SJSA1 (cell line): ENCODE results near the gene CETP. TPM values are rescaled to one million over a fixed set of nuclear protein-coding genes. Genes with fewer than 3 reads are reported as not detected.

Experiments
- DNase-seq, 2 experiments: peaks; one replicate each; pipeline ENCODE4 v3.0.0-alpha.2; 2015 to 2020; ENCODE audit warnings: low spot score in 2 of 2, low read depth in 1 of 2
- H3K27ac ChIP-seq: fragments of 250-450 bp; sonication (Bioruptor Pico); 2 replicates; pipeline ENCODE4 v1.5.1; 2020; ENCODE audit warnings: mild to moderate bottlenecking, moderate library complexity
- H3K27me3 ChIP-seq: fragments of 250-450 bp; sonication (Bioruptor Pico); replicated peaks from 2 replicates; pipeline ENCODE4 v1.5.1; 2020; ENCODE audit warnings: mild to moderate bottlenecking, moderate library complexity
- H3K36me3 ChIP-seq: fragments of 250-450 bp; sonication (Bioruptor Pico); 2 replicates; pipeline ENCODE4 v1.5.1; 2020; ENCODE audit warnings: mild to moderate bottlenecking
- H3K4me1 ChIP-seq: fragments of 250-450 bp; sonication (Bioruptor Pico); replicated peaks from 2 replicates; pipeline ENCODE4 v1.6.1; 2021; ENCODE audit warnings: mild to moderate bottlenecking
- H3K4me3 ChIP-seq: fragments of 250-450 bp; sonication (Bioruptor Pico); 2 replicates; pipeline ENCODE4 v1.5.1; 2020; ENCODE audit warnings: mild to moderate bottlenecking
- H3K9me3 ChIP-seq: fragments of 250-450 bp; sonication (Bioruptor Pico); replicated peaks from 2 replicates; pipeline ENCODE4 v1.5.1; 2020; ENCODE audit warnings: mild to moderate bottlenecking
- total RNA-seq: library from RNA; depleted of rRNA; stranded (reverse); fragments of >200 nt; shearing (Covaris generic); gene quantifications from 2 replicates; pipeline ENCODE4 v1.2.3, GENCODE V29; 2014

CETP gene
- total RNA-seq, 1 experiment from 2014 or later = 0.08 TPM

DNA sequence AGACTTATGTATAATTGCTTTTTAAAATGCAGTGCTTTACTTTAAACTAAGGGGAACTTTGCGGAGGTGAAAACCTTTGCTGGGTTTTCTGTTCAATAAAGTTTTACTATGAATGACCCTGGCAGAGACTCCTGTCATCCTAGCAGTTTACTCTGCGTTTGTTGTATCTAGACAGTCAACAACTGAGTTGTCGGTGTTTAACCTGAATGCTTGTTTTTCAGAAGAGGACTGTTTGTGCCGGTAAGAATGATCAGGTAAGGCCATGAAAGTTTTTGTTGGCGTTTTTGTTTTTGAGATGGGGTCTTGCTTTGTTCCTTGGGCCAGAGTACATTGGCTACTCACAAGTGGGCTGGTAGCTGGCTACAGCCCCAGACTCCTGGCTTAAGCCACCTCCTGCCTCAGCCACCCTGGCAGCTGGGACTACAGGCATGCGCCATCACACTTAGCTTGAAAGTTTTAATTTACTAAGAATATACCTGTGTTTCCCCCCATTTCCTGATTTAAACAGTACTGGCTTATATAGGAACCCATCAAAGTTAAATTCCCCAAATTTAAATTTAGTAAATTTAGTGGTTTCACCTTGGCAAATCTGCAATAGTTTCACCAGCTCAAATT, 17.9 kb upstream of the CETP start:
- H3K4me3 ChIP-seq = no peak overlapping the region
- no peak for DNase-seq
- no peaks in the 10 kb centered on the region for H3K9me3 ChIP-seq
- peaks cover 70% of the 10 kb centered on the region for H3K36me3 ChIP-seq
- no peaks in the 10 kb centered on the region for H3K4me1 ChIP-seq
- H3K27ac ChIP-seq = no peak overlapping the region
- H3K27me3 ChIP-seq = no peaks in the 10 kb centered on the region

DNA sequence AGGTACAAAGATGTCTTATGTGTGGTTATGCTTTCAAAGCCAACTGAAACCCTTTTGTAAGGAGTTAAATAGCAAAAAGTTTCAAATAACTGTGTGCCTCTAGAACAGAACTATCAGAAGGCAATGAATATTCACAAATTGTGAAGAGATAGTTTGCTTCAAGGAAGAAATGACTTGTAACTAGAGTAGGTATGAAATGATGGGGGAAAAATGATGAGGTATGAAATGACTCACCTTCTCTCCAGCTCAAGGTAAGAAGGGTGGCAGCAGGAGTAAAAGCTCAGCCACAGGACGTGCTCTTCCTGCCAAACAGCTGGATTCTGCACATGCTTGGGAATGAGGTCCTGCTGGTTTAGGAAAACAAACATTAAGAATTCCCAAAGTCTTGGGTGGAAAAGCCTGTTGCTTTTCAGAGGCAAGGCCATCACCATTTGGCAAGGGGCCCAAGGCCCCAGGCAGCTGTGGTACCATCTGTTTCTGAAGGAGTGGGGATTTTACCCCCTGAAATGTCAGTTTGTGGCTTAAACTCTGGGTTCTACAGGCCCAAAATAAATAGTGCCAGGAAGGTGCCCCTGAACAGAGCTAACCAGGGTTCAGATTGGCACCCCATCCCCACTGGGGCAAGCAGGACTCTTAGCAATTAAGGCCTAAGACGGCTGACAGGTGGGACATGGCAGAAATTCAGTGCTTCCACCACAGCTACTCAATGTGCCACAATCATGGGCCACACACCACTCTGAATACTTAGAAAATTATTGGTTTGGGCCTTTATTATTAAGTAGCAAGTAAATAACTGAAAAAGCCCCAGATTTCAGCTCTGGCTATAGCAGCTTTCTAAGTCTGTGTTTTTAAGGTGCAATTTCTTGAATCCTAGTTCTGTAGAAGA, 16.6 kb upstream of the CETP start:
- no peak for DNase-seq
- no peaks in the 10 kb centered on the region for H3K9me3 ChIP-seq
- no peak overlapping the region for H3K27ac ChIP-seq
- H3K4me3 ChIP-seq = no peak overlapping the region
- H3K27me3 ChIP-seq = no peaks in the 10 kb centered on the region
- H3K4me1 ChIP-seq = no peaks in the 10 kb centered on the region
- H3K36me3 ChIP-seq = peaks cover 57% of the 10 kb centered on the region

DNA sequence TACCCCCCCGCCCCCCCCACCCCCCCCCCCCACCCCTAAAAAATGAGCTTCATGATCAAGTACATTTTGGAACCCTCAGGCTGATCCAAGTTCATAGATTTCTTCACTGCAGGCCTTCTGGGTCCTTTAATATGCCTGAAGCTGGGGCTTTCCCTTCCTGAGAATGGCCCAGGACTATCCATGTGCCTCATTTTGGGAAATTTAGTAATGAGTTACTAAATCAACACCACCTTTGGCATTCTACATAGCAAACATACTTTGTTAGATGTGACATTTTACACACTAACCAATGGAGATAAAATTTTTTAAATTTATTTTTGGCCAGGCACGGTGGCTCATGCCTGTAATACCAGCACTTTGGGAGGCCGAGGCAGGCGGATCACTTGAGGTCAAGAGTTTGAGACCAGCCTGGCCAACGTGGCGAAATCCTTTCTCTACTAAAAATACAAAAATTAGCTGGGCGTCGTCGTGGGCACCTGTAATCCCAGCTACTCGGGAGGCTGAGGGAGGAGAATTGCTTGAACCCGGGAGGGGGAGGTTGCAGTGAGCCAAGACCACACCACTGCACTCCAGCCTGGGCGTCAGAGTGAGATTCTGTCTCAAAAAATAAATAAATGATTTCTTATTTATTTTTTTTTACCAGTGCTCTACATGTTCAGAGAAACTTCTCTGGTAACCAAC, 15.8 kb upstream of the CETP start:
- Histone ChIP-seq H3K27ac (no peak overlapping the region), H3K36me3 (peaks cover 49% of the 10 kb centered on the region), H3K27me3 (no peaks in the 10 kb centered on the region), H3K4me1 (no peaks in the 10 kb centered on the region), H3K4me3 (no peak overlapping the region), H3K9me3 (no peaks in the 10 kb centered on the region)
- no peak for DNase-seq

DNA sequence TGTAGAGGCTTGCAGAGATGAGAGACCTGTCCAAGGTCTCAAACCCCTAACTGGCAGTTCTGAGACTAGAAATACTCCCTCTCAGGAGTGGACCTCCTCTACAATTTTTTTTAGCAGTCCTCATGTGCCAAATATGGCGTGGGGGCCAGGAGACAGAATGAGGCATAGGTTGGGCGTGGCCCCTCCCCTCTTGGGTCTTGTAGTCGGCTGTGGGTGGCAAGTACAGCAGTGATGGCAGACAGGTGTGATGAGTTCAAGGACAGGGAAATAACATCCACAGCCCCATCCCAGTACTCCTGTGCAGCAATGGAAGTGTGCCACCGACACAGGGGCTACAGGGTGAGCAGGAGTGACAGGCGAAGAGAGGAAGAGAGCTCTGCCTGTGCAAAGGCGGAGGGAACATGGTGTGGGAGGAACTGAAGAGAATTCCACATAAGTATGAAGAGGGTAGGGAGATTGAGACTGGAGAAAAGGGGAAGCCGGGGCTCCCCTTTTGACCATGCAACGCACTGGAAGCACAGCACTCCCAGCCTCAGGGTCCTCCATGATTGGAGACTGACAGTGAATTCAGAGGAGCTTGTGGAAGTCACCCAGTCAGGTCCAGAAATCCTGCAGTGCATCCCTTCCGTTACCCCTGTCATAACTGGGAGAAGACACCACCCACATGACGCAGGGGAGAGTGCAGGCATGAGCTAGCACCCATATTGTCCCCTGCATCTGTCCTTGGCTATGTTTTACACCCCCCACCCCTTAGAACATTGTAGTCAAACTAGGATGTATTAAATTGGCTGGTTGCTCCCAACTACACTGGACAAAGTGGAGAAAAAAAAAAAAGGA, 14.8 kb upstream of the CETP start:
- H3K4me1 ChIP-seq = no peaks in the 10 kb centered on the region
- no peak overlapping the region for H3K4me3 ChIP-seq
- no peaks in the 10 kb centered on the region for H3K9me3 ChIP-seq
- H3K36me3 ChIP-seq = peaks cover 39% of the 10 kb centered on the region
- H3K27me3 ChIP-seq = no peaks in the 10 kb centered on the region
- H3K27ac ChIP-seq = no peak overlapping the region
- no peak for DNase-seq

DNA sequence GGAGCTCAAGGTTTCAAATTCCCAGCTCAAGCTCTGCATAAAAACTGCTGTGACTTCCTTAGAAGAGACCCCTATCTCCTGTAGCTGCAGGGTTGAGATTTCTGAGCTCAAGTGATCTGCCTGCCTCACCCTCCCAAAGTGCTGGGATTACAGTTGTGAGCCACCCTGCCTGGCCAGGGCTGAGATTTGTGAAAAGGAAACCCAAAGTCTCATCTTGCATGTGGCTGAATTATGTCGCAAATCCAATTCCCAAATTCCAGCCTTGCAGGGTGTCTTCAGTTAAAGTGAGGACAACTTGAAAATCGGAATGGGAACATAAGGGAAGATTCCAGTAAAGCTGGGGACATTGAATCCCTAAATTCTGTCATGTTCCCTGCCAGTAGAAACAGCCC, 14.2 kb upstream of the CETP start:
- H3K4me3 ChIP-seq = no peak overlapping the region
- H3K27me3 ChIP-seq = no peaks in the 10 kb centered on the region
- peaks cover 33% of the 10 kb centered on the region for H3K36me3 ChIP-seq
- H3K9me3 ChIP-seq = no peaks in the 10 kb centered on the region
- DNase-seq = no peak
- H3K4me1 ChIP-seq = no peaks in the 10 kb centered on the region
- no peak overlapping the region for H3K27ac ChIP-seq

DNA sequence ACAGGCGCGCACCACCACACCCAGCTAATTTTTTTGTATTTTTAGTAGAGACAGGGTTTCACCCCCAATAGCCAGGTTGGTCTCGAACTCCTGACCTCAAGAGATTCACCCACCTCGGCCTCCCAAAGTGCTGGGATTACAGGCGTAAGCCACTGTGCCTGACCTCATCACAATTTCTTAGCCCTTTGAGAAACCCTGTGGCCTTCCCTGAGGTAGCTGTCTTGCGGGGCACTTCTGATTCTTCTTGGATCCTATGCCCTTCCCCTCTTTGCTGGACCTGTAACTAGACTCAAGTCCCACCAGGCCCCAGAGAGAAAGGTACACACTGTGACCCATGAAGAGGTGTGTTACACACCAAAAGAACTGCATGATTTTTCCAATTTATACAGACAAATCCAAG, 13.5 kb upstream of the CETP start:
- peaks cover 26% of the 10 kb centered on the region for H3K36me3 ChIP-seq
- no peak for DNase-seq
- no peaks in the 10 kb centered on the region for H3K9me3 ChIP-seq
- H3K27me3 ChIP-seq = no peaks in the 10 kb centered on the region
- no peak overlapping the region for H3K4me3 ChIP-seq
- no peaks in the 10 kb centered on the region for H3K4me1 ChIP-seq
- H3K27ac ChIP-seq = no peak overlapping the region

DNA sequence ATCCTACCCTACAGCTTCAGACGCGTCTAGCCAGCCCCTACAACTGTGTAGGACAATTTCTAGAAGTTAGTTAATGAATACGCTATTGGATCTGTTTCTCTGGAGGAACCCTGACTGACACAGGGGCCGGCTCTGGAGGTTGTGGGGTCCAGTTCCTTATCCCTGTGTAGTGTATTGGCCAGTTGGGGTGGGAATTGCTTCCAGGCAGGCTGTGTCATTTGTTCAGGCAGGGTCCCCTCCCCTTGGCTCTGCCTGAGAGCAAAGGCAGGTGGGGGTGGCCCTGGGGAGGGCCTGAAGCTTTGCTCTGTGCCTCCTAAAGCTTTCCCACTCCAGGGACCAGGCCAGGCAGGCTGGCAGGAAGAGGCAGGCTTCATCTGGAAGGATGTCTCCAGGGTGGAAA, 11.7 kb upstream of the CETP start:
- no peak for DNase-seq
- H3K4me1 ChIP-seq = no peaks in the 10 kb centered on the region
- no peak overlapping the region for H3K4me3 ChIP-seq
- peaks cover 8% of the 10 kb centered on the region for H3K36me3 ChIP-seq
- H3K27ac ChIP-seq = no peak overlapping the region
- no peaks in the 10 kb centered on the region for H3K27me3 ChIP-seq
- no peaks in the 10 kb centered on the region for H3K9me3 ChIP-seq

DNA sequence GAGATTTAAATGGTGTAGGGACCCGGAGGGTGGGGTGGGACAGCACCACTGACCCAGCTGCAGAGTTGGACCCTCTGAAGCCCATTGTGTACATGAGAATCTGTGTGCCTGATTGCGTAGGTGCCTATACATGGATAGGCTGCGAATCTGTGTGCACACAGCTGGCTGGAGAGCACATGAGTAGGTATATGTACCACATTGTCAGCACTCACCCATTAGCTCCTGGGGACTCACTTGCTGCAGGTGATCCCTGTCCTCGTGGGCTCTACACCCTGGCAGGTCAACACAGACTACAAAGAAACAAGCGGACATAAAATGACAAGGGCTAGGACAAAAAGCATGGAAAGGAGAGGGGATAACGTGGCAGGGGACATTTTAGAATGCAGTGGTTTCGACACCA, 11.3 kb upstream of the CETP start:
- Histone ChIP-seq H3K9me3 (no peaks in the 10 kb centered on the region), H3K4me3 (no peak overlapping the region), H3K4me1 (no peaks in the 10 kb centered on the region), H3K36me3 (peaks cover 4% of the 10 kb centered on the region), H3K27ac (no peak overlapping the region), H3K27me3 (no peaks in the 10 kb centered on the region)
- no peak for DNase-seq

DNA sequence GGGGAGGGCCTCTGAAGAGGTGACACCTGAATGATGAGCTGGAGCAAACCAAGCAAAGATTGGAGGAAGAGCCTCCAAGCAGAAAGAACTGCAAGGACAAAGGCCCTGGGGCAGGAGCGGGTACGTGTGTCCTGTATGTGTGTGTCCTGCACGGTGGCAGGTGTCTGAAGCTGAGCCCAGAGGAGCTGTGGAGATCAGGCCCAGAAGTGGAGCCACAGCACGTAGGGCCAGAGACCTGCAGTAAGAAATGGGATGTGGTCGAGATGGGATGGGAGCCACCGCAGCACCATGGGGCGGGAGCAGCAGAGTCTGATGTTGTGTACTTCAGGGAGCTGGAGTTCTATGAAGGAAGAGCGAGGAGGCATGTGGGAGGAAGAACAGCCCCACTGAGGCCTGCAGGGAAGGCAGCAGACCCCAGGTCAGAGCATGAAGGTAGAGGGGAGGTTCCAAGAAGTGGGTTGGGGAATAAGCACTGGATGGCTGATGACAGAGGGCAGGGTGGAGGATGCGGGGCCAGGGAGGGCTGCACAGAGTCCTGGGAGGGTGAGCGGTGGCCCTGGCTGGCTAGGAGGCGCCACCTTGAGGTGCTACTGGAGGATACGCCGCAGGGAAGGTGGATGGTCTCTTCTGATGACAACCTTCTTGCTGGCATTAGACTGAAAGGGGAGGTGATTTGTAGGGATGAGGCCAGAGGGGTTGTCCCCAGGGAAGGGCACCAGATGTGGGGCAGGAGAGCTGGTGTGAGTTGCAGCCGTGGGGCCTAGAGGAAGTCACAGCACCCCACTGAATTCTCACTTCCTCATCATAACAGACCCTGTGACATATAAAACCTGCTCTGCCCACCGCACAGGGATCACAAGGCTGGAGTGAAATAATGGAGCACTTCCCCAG, 10.6 kb upstream of the CETP start:
- Histone ChIP-seq H3K27me3 (no peaks in the 10 kb centered on the region), H3K36me3 (0 out of 2 replicates have a peak, but pooled peaks cover under 1% of the 10 kb centered on the region), H3K4me3 (no peak overlapping the region), H3K4me1 (no peaks in the 10 kb centered on the region), H3K27ac (no peak overlapping the region), H3K9me3 (no peaks in the 10 kb centered on the region)
- DNase-seq = peak; percentile 21 to 59

DNA sequence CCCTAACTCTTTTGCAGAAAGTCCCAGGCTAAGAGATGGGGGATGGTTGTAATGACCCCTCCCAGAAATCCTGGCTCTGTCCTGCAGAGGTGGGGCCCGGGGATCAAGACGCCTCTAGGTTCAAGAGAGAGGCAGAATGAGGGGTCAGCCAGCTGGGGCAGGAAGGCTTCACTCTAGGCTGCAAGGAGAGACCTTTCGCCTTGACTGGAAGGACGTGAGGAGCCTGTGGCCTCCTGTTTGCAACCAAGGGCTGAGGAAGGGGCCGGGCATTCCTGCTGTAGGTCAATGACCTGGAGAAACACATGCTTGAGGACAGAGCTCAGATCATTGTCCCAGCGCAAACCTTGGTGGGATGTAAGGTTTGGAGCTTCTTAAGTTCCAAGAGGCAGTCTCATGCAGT, 8.7 kb upstream of the CETP start:
- Histone ChIP-seq H3K4me3 (no peak overlapping the region), H3K4me1 (no peaks in the 10 kb centered on the region), H3K36me3 (no peaks in the 10 kb centered on the region), H3K9me3 (no peaks in the 10 kb centered on the region), H3K27ac (no peak overlapping the region), H3K27me3 (no peaks in the 10 kb centered on the region)
- no peak for DNase-seq

DNA sequence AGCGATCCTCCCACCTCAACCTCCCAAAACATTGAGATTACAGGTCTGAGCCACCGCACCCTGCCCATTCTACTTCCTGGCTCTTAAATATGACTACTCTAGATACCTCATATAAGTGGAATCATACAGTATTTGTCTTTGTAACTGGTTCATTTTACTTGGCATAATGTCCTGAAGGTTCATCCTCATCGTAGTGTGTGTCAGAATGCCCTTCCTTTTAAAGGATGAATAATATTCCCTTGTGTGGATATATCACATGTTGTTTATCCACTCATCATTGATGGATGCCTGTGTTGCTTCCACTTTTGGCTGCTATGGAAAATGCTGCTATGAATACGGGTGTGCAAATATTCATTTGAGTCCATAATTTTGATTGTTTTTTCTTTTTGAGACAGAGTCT, 5.7 kb upstream of the CETP start:
- no peak overlapping the region for H3K27ac ChIP-seq
- no peak for DNase-seq
- H3K9me3 ChIP-seq = no peaks in the 10 kb centered on the region
- H3K36me3 ChIP-seq = no peaks in the 10 kb centered on the region
- no peak overlapping the region for H3K4me3 ChIP-seq
- H3K27me3 ChIP-seq = no peaks in the 10 kb centered on the region
- no peaks in the 10 kb centered on the region for H3K4me1 ChIP-seq

DNA sequence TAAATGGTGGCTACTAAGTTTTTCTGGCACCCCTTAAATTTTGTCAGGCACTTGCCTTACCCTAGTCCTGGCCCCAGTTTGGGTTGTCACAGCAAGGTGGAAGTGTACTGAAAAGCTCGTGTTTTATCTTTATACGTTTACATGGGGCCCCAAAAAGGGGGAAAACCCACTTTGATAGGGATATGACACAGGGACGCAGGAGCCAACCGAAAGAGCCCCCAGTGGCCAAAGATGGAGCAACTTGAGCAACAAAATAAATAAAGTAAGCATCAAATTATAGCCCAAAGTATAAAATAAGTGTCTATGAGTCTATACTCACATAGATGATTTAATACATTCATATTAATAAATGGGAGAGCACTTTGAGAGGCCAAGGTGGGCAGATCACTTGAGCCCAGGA, 5.0 kb upstream of the CETP start:
- Histone ChIP-seq H3K4me1 (no peaks in the 10 kb centered on the region), H3K36me3 (no peaks in the 10 kb centered on the region), H3K4me3 (no peak overlapping the region), H3K9me3 (no peaks in the 10 kb centered on the region), H3K27ac (no peak overlapping the region), H3K27me3 (no peaks in the 10 kb centered on the region)
- DNase-seq = no peak
